Measurements from ENCODE around the gene CNOT1.
"Not testable (repeated sequence)": the region's sequence is repeated elsewhere in the genome, so short reads cannot be mapped to it uniquely, and the experiment has no call there.

Gene CNOT1

GRCh38 chr16:58661199-58661830 is 31.7 kb upstream of the CNOT1 start:
- no peaks in the 10 kb centered on the region for H3K4me1 ChIP-seq (ENCODE audit: insufficient read depth, low read length, poor library complexity, severe bottlenecking)
- no peaks in the 10 kb centered on the region for H3K79me2 ChIP-seq (ENCODE audit: insufficient read depth, low read length)
- no peak overlapping the region for H3K4me3 ChIP-seq (ENCODE audit: low read length, poor library complexity, severe bottlenecking)
- H3K4me2 ChIP-seq (ENCODE audit: low read depth, low read length, poor library complexity, severe bottlenecking), result no peak overlapping the region
- no peak overlapping the region for H2AFZ ChIP-seq (ENCODE audit: low read length)
- no peaks in the 10 kb centered on the region for H3K9me2 ChIP-seq (replicated peaks; ENCODE audit: low read depth, low read length)
- no peaks in the 10 kb centered on the region for H3K27me3 ChIP-seq (ENCODE audit: insufficient read depth, low read length, poor library complexity, severe bottlenecking)
- no peaks in the 10 kb centered on the region for H3K36me3 ChIP-seq (ENCODE audit: insufficient read depth, low read length)
- H3F3A ChIP-seq (ENCODE audit: low read depth), result no peaks in the 10 kb centered on the region
- H3K9me3 ChIP-seq (ENCODE audit: insufficient read depth, low read depth, low read length), result no peaks in the 10 kb centered on the region
- H3K9ac ChIP-seq (ENCODE audit: low read depth, low read length, poor library complexity, severe bottlenecking), result no peak overlapping the region
- H4K20me1 ChIP-seq (ENCODE audit: insufficient read depth, low read length, poor library complexity, severe bottlenecking), result no peaks in the 10 kb centered on the region
- peak; percentile 72 for TF ChIP-seq CTCF (conservative IDR thresholded peaks at IDR 0.05; ENCODE audit: low read length)
- no peak for TF ChIP-seq EZH2phosphoT487 (IDR thresholded peaks at IDR 0.05; ENCODE audit: borderline replicate concordance)

GRCh38 chr16:58659911-58660310 is 30.3 kb upstream of the CNOT1 start:
- not testable (repeated sequence) for H3K4me2 ChIP-seq (ENCODE audit: low read depth, low read length, poor library complexity, severe bottlenecking); H3K27me3 ChIP-seq (ENCODE audit: insufficient read depth, low read length, poor library complexity, severe bottlenecking); H3K9ac ChIP-seq (ENCODE audit: low read depth, low read length, poor library complexity, severe bottlenecking); H3K4me1 ChIP-seq (ENCODE audit: insufficient read depth, low read length, poor library complexity, severe bottlenecking); H3K79me2 ChIP-seq (ENCODE audit: insufficient read depth, low read length); H2AFZ ChIP-seq (ENCODE audit: low read length); H4K20me1 ChIP-seq (ENCODE audit: insufficient read depth, low read length, poor library complexity, severe bottlenecking); H3K36me3 ChIP-seq (ENCODE audit: insufficient read depth, low read length); H3K4me3 ChIP-seq (ENCODE audit: low read length, poor library complexity, severe bottlenecking); H3K9me3 ChIP-seq (ENCODE audit: insufficient read depth, low read depth, low read length); H3K9me2 ChIP-seq (replicated peaks; ENCODE audit: low read depth, low read length); H3F3A ChIP-seq (ENCODE audit: low read depth)

GRCh38 chr16:58658796-58659211 is 29.2 kb upstream of the CNOT1 start:
- TF ChIP-seq CTCF (conservative IDR thresholded peaks at IDR 0.05; ENCODE audit: low read length), result no peak
- no peak for TF ChIP-seq EZH2phosphoT487 (IDR thresholded peaks at IDR 0.05; ENCODE audit: borderline replicate concordance)
- no peak overlapping the region for H3K9ac ChIP-seq (ENCODE audit: low read depth, low read length, poor library complexity, severe bottlenecking)

GRCh38 chr16:58656899-58657298 is 27.3 kb upstream of the CNOT1 start:
- Histone ChIP-seq H3K4me2 (ENCODE audit: low read depth, low read length, poor library complexity, severe bottlenecking) (no peak overlapping the region), H3K27me3 (ENCODE audit: insufficient read depth, low read length, poor library complexity, severe bottlenecking) (no peaks in the 10 kb centered on the region), H3K36me3 (ENCODE audit: insufficient read depth, low read length) (no peaks in the 10 kb centered on the region), H3K4me3 (ENCODE audit: low read length, poor library complexity, severe bottlenecking) (no peak overlapping the region), H3K9me2 (replicated peaks; ENCODE audit: low read depth, low read length) (no peaks in the 10 kb centered on the region), H3K4me1 (ENCODE audit: insufficient read depth, low read length, poor library complexity, severe bottlenecking) (no peaks in the 10 kb centered on the region), H2AFZ (ENCODE audit: low read length) (no peak overlapping the region), H4K20me1 (ENCODE audit: insufficient read depth, low read length, poor library complexity, severe bottlenecking) (no peaks in the 10 kb centered on the region), H3F3A (ENCODE audit: low read depth) (no peaks in the 10 kb centered on the region), H3K9me3 (ENCODE audit: insufficient read depth, low read depth, low read length) (no peaks in the 10 kb centered on the region), H3K9ac (ENCODE audit: low read depth, low read length, poor library complexity, severe bottlenecking) (no peak overlapping the region), H3K79me2 (ENCODE audit: insufficient read depth, low read length) (no peaks in the 10 kb centered on the region)
- TF ChIP-seq EZH2phosphoT487 (IDR thresholded peaks at IDR 0.05; ENCODE audit: borderline replicate concordance) (no peak), CTCF (conservative IDR thresholded peaks at IDR 0.05; ENCODE audit: low read length) (no peak)

More at GRCh38 chr16:58658796-58659211, 29.2 kb upstream of the CNOT1 start:
- no peaks in the 10 kb centered on the region for H3K27me3 ChIP-seq (ENCODE audit: insufficient read depth, low read length, poor library complexity, severe bottlenecking)
- H2AFZ ChIP-seq (ENCODE audit: low read length), result no peak overlapping the region
- no peaks in the 10 kb centered on the region for H3K4me1 ChIP-seq (ENCODE audit: insufficient read depth, low read length, poor library complexity, severe bottlenecking)
- no peaks in the 10 kb centered on the region for H3K9me3 ChIP-seq (ENCODE audit: insufficient read depth, low read depth, low read length)
- no peaks in the 10 kb centered on the region for H3K9me2 ChIP-seq (replicated peaks; ENCODE audit: low read depth, low read length)
- no peaks in the 10 kb centered on the region for H3K36me3 ChIP-seq (ENCODE audit: insufficient read depth, low read length)
- H3F3A ChIP-seq (ENCODE audit: low read depth), result no peaks in the 10 kb centered on the region
- no peak overlapping the region for H3K4me2 ChIP-seq (ENCODE audit: low read depth, low read length, poor library complexity, severe bottlenecking)
- H4K20me1 ChIP-seq (ENCODE audit: insufficient read depth, low read length, poor library complexity, severe bottlenecking), result no peaks in the 10 kb centered on the region
- H3K79me2 ChIP-seq (ENCODE audit: insufficient read depth, low read length), result no peaks in the 10 kb centered on the region
- H3K4me3 ChIP-seq (ENCODE audit: low read length, poor library complexity, severe bottlenecking), result no peak overlapping the region

All from Loucy (cell line).